GM12872 (cell line): ENCODE results near the gene KRTAP12-4.
"Not testable (repeated sequence)": the region's sequence is repeated elsewhere in the genome, so short reads cannot be mapped to it uniquely, and the experiment has no call there.

Source experiments
- CTCF ChIP-seq: IDR thresholded peaks from 3 replicates; pipeline ENCODE4 v1.5.1; 2011; ENCODE audit warnings: low read depth, mild to moderate bottlenecking, low read length, moderate library complexity; ENCODE audit not compliant: insufficient read depth

Gene KRTAP12-4

GRCh38 chr21:44700101-44701022 lies 45.9 kb upstream of the KRTAP12-4 start:
- TF ChIP-seq CTCF = no peak

GRCh38 chr21:44699502-44700001 lies 45.1 kb upstream of the KRTAP12-4 start:
- TF ChIP-seq CTCF = no peak

- no peak for TF ChIP-seq CTCF
Observed at GRCh38 chr21:44697811-44698734, 43.6 kb upstream of the KRTAP12-4 start.

- TF ChIP-seq CTCF = not testable (repeated sequence)
Observed at GRCh38 chr21:44697172-44697810, 42.8 kb upstream of the KRTAP12-4 start, which contains the start of gene KRTAP10-12. Gene KRTAP10-12, plus strand, starts transcription at chr21:44697172. Its CDS starts 30 bp downstream, at chr21:44697202.

- TF ChIP-seq CTCF = no peak
Observed at GRCh38 chr21:44696572-44696971, 42.1 kb upstream of the KRTAP12-4 start.

- no peak for TF ChIP-seq CTCF
Observed at GRCh38 chr21:44695641-44696040, 41.2 kb upstream of the KRTAP12-4 start.
